ENCODE measurements around the gene SCGB1C1.
A peak's percentile ranks its signal among the peaks of the same experiment; 100 is the strongest.

SCGB1C1 gene

GRCh38 chr11:209275-210121 lies 16.6 kb downstream of the SCGB1C1 start:
- TF ChIP-seq CTCF (IDR thresholded peaks at IDR 0.05; ENCODE audit: insufficient read depth, low read length, missing control alignments): peak; percentile 6
- ChIA-PET CTCF (interaction anchor here (0.7 to 1.5 kb wide), 6 partner anchors 9 to 238 kb away, joined by 3 to 7 read pairs (median 4); no protein-coding TSS in a partner anchor), POLR2A (interaction anchor here (1.0 kb wide), 1 partner anchor 297 kb away, joined by 4 read pairs; the partner anchor contains the start of gene RNH1)
- peak overlapping the region; percentile 96 for H3K4me3 ChIP-seq (ENCODE audit: low read depth, low read length)
- no peak for DNase-seq (ENCODE audit: low read depth, low spot score)

- POLR2A ChIA-PET: interaction anchor here (1.0 kb wide), 1 partner anchor 296 kb away, joined by 4 read pairs; the partner anchor contains the start of gene RNH1
- CTCF ChIA-PET: interaction anchor here (1.3 to 1.4 kb wide), 2 partner anchors 21 to 238 kb away, joined by 3 to 4 read pairs; no protein-coding TSS in a partner anchor
- DNase-seq (ENCODE audit: low read depth, low spot score): peak; percentile 70
- H3K4me3 ChIP-seq (ENCODE audit: low read depth, low read length): peak overlapping the region; percentile 96
- TF ChIP-seq CTCF (IDR thresholded peaks at IDR 0.05; ENCODE audit: insufficient read depth, low read length, missing control alignments): no peak
These were observed 17.4 kb downstream of the SCGB1C1 start for GRCh38 chr11:210122-210802.

- ChIA-PET CTCF (interaction anchor here (1.4 to 2.9 kb wide), 2 partner anchors 20 to 152 kb away, joined by 3 to 7 read pairs; no protein-coding TSS in a partner anchor), POLR2A (no interaction called here)
- peak overlapping the region; percentile 96 for H3K4me3 ChIP-seq (ENCODE audit: low read depth, low read length)
- DNase-seq (ENCODE audit: low read depth, low spot score): no peak
- TF ChIP-seq CTCF (IDR thresholded peaks at IDR 0.05; ENCODE audit: insufficient read depth, low read length, missing control alignments): no peak
These were observed 17.9 kb downstream of the SCGB1C1 start for GRCh38 chr11:210803-211180.

GRCh38 chr11:211295-211694 lies 18.4 kb downstream of the SCGB1C1 start:
- POLR2A ChIA-PET: interaction anchor here (1.4 kb wide), 1 partner anchor 10 kb away, joined by 7 read pairs; no protein-coding TSS in a partner anchor
- TF ChIP-seq CTCF (IDR thresholded peaks at IDR 0.05; ENCODE audit: insufficient read depth, low read length, missing control alignments): no peak
- CTCF ChIA-PET: interaction anchor here (0.6 to 2.9 kb wide), 4 partner anchors 11 to 152 kb away, joined by 3 to 8 read pairs (median 5); no protein-coding TSS in a partner anchor
- no peak overlapping the region for H3K4me3 ChIP-seq (ENCODE audit: low read depth, low read length)
- DNase-seq (ENCODE audit: low read depth, low spot score): no peak

- H3K4me3 ChIP-seq (ENCODE audit: low read depth, low read length): no peak overlapping the region
- ChIA-PET CTCF (interaction anchor here (0.6 to 2.9 kb wide), 4 partner anchors 11 to 151 kb away, joined by 3 to 8 read pairs (median 5); no protein-coding TSS in a partner anchor), POLR2A (interaction anchor here (1.4 kb wide), 1 partner anchor 10 kb away, joined by 7 read pairs; no protein-coding TSS in a partner anchor)
- no peak for DNase-seq (ENCODE audit: low read depth, low spot score)
- TF ChIP-seq CTCF (IDR thresholded peaks at IDR 0.05; ENCODE audit: insufficient read depth, low read length, missing control alignments): no peak
These were observed 18.9 kb downstream of the SCGB1C1 start for GRCh38 chr11:211741-212140.
